ENCODE measurements around the gene ABCC8. TPM values are rescaled to one million over a fixed set of nuclear protein-coding genes. Genes with fewer than 3 reads are reported as not detected.

ABCC8 gene
- total RNA-seq, 1 donor from 2014 or later, result not detected

DNA sequence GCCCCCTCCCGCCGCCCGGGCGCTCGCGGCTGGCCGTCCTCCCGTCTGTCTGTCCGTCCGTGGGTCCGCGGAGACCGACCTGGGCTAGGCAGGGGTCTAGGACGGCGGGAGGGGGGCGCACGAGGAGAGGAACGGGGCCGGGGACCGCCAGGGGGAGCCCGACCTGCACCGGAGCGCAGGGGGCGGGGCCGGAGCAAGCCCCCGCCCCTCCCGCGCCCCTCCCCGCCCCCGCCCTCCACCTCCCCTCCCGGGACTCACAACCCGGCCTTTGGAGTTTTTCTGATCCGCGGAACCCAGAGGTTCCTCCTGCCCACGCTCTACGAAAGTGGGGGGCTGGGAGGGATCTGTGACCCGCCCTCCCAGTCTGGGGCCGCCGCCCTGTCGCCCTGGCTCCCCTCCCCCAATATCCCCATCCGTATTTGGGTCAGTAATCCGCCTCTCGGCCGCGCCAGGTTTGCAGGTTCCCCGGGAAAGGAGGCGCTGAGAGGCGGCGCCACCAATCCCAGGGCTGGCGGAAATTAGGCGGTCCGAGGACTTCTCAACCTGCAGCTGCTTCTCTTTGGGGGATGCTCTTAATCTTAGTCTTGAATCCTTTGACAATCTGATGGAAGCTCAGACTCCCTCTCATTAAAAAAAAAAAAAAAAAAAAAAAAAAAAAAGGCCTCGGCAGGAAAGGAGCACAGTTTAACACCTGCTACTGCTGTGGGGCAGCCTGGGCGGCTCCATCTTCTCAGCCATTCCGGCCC lies 87.3 kb downstream of the ABCC8 start:
- ATAC-seq (ENCODE audit: low read depth), result peak; percentile 90
- H3K27ac Mint-ChIP-seq, result peak overlapping the region; percentile 59
- POLR2A ChIA-PET, result interaction anchor here (0.5 kb wide), 2 partner anchors 37 to 111 kb away, joined by 3 to 4 read pairs; no protein-coding TSS in a partner anchor

DNA sequence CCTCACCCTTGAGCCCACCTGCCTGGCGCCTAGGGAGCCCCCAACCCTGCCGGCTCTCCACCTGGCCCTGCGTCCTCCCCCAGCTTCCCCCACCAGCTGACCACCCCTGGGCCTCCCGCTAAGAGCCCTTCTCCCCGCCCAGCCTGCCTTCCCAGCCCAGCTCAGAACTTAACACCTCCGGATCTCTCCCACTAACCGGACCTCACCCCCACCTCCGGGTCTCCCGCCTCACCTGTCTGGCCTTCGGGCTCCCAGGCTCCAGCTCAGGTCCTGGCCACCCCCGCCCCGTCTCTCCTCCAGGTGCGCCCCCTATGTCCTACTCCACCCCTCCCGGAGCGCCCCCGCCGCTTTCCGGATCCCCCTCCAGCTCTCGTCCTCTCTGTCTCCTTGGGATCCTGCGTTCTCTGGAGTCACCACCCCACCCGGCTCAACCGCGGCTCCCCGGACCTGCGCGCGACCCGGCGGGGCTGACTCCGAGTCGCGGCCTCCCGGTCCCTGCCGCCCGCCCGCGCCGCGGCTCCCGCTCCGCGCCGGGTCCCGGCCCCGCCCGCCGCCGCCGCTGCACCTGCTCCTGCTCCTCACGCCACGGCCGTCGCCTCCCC lies 87.9 kb downstream of the ABCC8 start, which contains the start of gene KCNJ11:
TSS of gene KCNJ11 (minus strand) at position 51 of the 602 bp plus-strand sequence. CDS start 568 bp downstream, outside the sequence.
- ATAC-seq (ENCODE audit: low read depth) (peak; percentile 47), DNase-seq (no peak)
- Mint-ChIP-seq H3K27me3 (no peaks in the 10 kb centered on the region), H3K9me3 (no peaks in the 10 kb centered on the region), H3K4me1 (peaks cover 18% of the 10 kb centered on the region), H3K27ac (peak within 1 kb of the TSS; percentile 59), H3K4me3 (peak within 1 kb of the TSS; percentile 84), H3K36me3 (ENCODE audit: low read depth) (no peaks in the 10 kb centered on the region)
- TF ChIP-seq, protein P1, sequence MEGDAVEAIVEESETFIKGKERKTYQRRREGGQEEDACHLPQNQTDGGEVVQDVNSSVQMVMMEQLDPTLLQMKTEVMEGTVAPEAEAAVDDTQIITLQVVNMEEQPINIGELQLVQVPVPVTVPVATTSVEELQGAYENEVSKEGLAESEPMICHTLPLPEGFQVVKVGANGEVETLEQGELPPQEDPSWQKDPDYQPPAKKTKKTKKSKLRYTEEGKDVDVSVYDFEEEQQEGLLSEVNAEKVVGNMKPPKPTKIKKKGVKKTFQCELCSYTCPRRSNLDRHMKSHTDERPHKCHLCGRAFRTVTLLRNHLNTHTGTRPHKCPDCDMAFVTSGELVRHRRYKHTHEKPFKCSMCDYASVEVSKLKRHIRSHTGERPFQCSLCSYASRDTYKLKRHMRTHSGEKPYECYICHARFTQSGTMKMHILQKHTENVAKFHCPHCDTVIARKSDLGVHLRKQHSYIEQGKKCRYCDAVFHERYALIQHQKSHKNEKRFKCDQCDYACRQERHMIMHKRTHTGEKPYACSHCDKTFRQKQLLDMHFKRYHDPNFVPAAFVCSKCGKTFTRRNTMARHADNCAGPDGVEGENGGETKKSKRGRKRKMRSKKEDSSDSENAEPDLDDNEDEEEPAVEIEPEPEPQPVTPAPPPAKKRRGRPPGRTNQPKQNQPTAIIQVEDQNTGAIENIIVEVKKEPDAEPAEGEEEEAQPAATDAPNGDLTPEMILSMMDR (IDR thresholded peaks at IDR 0.05), result no peak
- intact Hi-C loops (cut with micrococcal nuclease), result loop anchor here (1.0 to 10.0 kb wide), 8 partner anchors 34 to 604 kb away; partner anchors contain the start of genes KCNC1, NUCB2, PIK3C2A and RPS13
- ChIA-PET POLR2A (interaction anchor here (0.5 kb wide), 2 partner anchors 36 to 110 kb away, joined by 3 to 4 read pairs; no protein-coding TSS in a partner anchor), CTCF (interaction anchor here (0.8 to 1.1 kb wide), 3 partner anchors 9 to 140 kb away, joined by 3 to 5 read pairs (median 3); no protein-coding TSS in a partner anchor)

More for the DNA sequence above, 87.3 kb downstream of the ABCC8 start:
- Mint-ChIP-seq H3K36me3 (ENCODE audit: low read depth) (no peaks in the 10 kb centered on the region), H3K4me3 (peak overlapping the region; percentile 84), H3K9me3 (no peaks in the 10 kb centered on the region), H3K4me1 (peaks cover 18% of the 10 kb centered on the region), H3K27me3 (no peaks in the 10 kb centered on the region)
- intact Hi-C loops (cut with micrococcal nuclease), result loop anchor here (1.0 to 10.0 kb wide), 8 partner anchors 35 to 605 kb away; partner anchors contain the start of genes KCNC1, NUCB2, PIK3C2A and RPS13
- TF ChIP-seq, protein P1 (IDR thresholded peaks at IDR 0.05), result no peak
- CTCF ChIA-PET, result interaction anchor here (0.7 to 1.1 kb wide), 3 partner anchors 11 to 139 kb away, joined by 3 read pairs; no protein-coding TSS in a partner anchor
- DNase-seq, result peak; percentile 85

DNA sequence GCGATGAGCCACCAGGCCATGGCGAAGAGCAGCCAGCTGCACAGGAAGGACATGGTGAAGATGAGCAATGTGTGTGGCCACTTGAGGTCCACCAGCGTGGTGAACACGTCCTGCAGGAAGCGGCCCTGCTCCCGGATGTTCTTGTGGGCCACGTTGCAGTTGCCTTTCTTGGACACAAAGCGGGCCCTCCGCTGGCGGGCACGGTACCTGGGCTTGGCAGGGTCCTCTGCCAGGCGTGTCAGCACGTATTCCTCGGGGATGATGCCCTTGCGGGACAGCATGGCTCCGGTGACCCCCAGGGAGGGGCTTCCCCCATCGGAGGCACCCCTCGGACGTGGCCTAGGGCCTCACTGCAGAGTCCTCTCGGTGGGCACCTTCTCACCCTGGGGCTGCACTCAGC lies 88.8 kb downstream of the ABCC8 start:
- Mint-ChIP-seq H3K9me3 (no peaks in the 10 kb centered on the region), H3K27me3 (no peaks in the 10 kb centered on the region), H3K36me3 (ENCODE audit: low read depth) (no peaks in the 10 kb centered on the region), H3K4me1 (peaks cover 18% of the 10 kb centered on the region), H3K27ac (no peak overlapping the region), H3K4me3 (peak overlapping the region; percentile 53)
- ChIA-PET POLR2A (no interaction called here), CTCF (no interaction called here)
- intact Hi-C loops (cut with micrococcal nuclease), result loop anchor here (2.0 to 10.0 kb wide), 7 partner anchors 111 to 603 kb away; partner anchors contain the start of genes KCNC1, NUCB2, PIK3C2A and RPS13
- no peak for DNase-seq
- TF ChIP-seq, protein P1 (IDR thresholded peaks at IDR 0.05), result no peak
- ATAC-seq (ENCODE audit: low read depth), result no peak

DNA sequence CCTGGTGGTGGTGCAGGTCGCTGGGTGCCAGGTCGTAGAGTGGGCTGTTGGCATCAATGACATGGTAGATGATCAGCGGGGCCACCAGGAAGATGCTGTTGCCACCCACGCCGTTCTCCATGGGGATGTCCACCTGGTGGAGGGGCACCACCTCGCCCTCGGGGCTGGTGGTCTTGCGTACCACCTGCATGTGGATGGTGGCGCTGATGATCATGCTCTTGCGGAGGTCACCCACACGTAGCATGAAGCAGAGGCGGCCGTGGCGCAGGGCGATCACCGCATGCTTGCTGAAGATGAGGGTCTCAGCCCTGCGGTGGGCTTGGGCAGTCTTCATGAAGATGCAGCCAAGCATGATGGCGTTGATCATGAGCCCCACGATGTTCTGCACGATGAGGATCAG lies 89.4 kb downstream of the ABCC8 start:
- ATAC-seq (ENCODE audit: low read depth) (no peak), DNase-seq (no peak)
- Mint-ChIP-seq H3K36me3 (ENCODE audit: low read depth) (no peaks in the 10 kb centered on the region), H3K4me3 (peak overlapping the region; percentile 53), H3K4me1 (peaks cover 18% of the 10 kb centered on the region), H3K27ac (no peak overlapping the region), H3K27me3 (no peaks in the 10 kb centered on the region), H3K9me3 (no peaks in the 10 kb centered on the region)
- POLR2A ChIA-PET, result no interaction called here
- intact Hi-C loops (cut with micrococcal nuclease), result loop anchor here (5.0 to 10.0 kb wide), 6 partner anchors 182 to 602 kb away; partner anchors contain the start of genes KCNC1, PIK3C2A and RPS13
- TF ChIP-seq, protein P1 (IDR thresholded peaks at IDR 0.05), result no peak
- CTCF ChIA-PET, result interaction anchor here (0.7 to 1.2 kb wide), 3 partner anchors 16 to 603 kb away, joined by 3 to 4 read pairs (median 3); no protein-coding TSS in a partner anchor
